ENCODE data around the gene APRT.
A peak's percentile ranks its signal among the peaks of the same experiment; 100 is the strongest.
"Not testable (repeated sequence)": the region's sequence is repeated elsewhere in the genome, so short reads cannot be mapped to it uniquely, and the experiment has no call there.

The APRT gene

DNA sequence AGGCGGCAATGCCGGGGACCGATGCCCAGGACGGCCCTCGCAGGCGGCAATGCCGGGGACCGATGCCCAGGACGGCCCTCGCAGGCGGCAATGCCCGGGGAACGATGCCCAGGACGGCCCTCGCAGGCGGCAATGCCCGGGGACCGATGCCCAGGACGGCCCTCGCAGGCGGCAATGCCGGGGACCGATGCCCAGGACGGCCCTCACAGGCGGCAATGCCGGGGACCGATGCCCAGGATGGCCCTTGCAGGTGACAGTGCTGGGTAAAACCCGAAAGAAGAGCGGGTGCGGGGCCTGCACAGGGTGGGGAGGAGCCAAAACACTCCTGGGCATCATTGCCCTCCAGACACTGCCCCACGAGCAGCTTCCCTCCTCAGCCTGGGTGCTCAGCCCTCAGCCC lies 11.9 kb upstream of the APRT start:
- DNase-seq (ENCODE audit: extremely low read depth in 1 of 2, low read depth in 1 of 2): not testable (repeated sequence)

DNA sequence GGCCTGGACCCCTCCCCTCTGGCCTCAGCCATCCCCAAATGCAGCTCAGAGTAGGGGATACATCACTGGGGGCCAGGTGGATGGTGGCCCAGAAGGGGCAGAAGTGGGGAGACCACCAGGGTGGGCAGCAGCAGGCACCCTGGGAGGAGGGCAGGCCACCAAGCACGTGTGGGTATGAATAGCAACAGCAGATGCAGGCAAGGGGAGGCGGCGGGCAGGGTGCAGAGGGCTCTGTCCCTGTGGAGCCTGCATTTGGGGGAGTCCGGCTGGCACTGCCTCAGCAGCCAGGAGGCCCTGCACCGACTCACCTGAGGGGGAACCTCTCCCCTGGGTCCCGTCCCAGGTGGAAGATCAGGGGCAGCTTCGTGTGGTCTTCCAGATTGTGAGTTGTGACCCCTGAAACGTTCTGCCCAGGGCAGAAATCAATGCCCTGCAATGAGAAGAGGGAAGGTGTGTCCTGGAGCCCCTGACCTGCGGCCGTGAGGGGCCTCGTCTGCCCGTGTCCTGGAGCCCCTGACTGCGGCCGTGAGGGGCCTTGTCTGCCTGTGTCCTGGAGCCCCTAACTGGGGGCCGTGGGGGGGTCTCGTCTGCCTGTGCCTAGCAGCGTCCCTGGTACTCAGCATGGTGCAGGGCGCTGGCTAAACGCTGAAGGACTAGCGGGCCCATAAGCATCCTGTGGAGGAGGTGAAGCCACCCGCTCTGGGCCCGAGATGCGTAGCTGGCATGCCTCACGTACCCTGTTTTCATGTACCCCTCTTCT lies 10.7 kb upstream of the APRT start:
- no peak for DNase-seq (ENCODE audit: extremely low read depth in 1 of 2, low read depth in 1 of 2)

DNA sequence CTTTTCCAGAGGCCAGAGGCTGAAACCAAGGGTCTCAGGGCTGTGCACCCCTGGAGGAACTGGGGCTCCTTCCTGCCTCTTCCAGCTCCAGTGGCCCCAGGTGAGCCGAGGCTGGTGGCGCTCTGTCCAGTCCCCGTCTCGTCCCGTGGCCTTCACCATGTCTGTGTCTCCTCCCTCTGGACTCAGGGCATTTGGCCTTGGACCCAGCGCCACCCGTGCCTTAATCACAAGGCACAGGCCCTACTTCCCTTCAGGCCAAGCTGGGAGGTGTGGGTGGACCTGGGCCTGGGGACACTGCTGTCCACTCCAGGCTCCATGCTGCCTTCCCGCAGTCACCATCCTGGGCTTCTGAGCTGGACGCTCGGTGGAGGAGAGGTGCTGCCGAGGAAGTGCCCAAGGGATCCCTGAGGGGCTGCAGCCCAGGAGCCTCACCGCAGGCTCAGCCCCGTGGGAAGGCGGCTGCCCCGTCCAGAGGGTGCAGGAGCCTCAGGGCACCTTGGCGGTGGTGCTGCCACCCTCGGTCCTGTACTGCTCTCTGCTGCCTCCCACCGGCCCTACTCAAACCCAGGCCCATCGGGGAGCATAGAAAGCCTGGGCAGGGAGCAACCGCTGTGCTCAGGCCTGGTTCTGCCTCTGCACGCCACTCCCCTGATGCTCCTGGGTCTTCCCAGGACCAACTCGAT lies 9.6 kb upstream of the APRT start:
- no peak for DNase-seq (ENCODE audit: extremely low read depth in 1 of 2, low read depth in 1 of 2)

DNA sequence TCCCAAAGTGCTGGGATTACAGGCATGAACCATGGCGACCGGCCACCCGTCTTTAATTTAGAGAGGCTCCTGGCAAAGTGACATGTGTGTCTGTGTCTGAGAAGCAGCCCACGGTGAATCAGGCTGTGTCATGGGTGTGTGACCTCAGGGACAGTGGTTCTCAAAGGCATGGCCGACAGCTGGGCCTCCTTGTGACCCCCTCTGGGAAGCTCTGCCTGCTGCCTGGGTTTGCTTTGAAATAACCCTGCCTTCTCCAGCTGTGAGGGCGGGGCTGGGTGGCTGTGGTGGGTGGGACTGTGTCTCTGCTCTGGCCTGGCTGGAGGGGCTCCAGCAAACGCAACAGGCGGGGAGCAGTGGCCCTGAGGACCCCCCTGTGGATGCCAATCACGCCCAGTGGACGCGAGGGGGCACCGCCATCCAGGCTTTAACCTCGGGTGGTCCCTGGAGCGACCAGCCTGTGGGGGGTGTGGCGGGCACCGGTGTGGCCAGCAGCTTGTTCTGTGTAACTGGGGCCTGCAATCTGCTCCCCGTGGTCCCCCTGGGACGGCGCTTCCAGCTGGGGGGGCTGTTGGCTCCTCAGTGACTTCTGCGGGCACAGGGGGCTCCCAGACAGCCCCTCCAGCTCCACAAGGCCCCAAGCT lies 8.8 kb upstream of the APRT start:
- no peak for DNase-seq (ENCODE audit: extremely low read depth in 1 of 2, low read depth in 1 of 2)

DNA sequence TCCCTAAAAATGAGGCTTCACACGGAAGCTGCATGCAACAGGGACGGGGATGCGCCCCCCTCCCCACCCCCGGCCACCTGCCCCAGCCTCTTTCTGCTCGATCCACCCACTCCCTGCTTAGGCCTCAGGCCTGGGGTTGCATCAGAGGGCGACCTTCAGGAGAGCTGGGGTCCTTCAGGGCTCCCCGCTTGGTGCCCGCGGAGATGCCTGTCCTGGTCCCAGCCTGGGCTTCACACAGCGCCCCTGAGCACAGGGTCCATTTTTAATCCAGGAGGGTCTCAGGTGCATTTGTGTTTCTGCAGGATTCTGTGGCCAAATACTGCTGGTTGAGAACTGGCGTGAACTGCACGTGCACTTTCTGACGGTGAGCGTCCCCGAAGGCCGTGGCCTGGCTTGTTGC lies 7.4 kb upstream of the APRT start:
- no peak for DNase-seq (ENCODE audit: extremely low read depth in 1 of 2, low read depth in 1 of 2)

DNA sequence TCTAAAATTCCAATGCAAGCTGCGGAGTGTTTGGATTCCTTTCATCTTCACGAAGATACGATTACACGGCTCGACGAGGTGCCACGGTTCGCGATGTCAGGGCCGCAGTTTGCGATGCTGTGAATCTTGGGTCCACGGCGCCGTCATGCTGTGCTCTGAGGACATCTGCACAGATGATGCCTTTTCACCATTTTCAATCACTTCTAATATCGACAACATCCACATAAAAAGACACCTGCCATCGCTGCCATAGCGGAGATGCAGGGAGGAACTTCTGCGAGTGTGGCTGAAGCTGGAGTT lies 6.8 kb upstream of the APRT start:
- DNase-seq (ENCODE audit: extremely low read depth in 1 of 2, low read depth in 1 of 2): no peak

DNA sequence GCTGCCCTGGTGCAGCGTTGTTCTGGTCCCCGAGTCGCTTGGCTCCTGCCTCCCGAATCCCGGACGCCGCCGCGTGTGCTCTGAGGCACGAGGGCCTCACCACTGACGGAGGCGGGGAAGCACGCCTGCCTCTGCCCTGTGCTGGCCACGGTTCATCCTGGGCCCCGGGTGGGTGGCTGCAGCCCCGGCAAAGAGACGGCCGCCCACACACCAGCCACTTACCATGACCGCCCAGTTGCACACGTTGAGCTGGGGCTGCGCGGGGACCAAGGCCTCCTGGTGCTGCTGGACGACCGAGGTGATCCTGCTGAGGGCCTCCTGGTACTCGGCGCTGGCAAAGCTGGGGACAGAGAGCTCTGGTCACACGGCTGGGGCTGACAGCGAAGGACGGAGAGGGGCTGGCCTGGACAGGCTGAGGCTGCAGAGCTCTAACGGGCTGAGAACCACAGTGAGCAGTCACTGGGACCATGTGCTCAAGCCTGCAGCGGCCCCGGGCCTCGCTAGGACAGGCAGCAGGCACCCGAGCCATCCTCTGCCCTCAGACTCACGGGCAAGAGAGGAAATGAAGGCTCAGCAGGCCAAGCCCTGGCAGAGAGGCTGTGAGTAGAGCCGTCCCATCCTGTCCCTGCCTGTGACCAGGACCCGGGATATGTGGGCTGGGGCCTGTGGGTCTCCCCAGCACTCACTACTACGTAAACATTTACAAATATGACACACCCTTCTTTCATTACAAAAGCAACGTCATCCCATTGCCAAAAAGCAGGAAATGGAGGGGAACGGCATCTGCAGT lies 6.3 kb upstream of the APRT start:
- DNase-seq (ENCODE audit: extremely low read depth in 1 of 2, low read depth in 1 of 2): no peak

DNA sequence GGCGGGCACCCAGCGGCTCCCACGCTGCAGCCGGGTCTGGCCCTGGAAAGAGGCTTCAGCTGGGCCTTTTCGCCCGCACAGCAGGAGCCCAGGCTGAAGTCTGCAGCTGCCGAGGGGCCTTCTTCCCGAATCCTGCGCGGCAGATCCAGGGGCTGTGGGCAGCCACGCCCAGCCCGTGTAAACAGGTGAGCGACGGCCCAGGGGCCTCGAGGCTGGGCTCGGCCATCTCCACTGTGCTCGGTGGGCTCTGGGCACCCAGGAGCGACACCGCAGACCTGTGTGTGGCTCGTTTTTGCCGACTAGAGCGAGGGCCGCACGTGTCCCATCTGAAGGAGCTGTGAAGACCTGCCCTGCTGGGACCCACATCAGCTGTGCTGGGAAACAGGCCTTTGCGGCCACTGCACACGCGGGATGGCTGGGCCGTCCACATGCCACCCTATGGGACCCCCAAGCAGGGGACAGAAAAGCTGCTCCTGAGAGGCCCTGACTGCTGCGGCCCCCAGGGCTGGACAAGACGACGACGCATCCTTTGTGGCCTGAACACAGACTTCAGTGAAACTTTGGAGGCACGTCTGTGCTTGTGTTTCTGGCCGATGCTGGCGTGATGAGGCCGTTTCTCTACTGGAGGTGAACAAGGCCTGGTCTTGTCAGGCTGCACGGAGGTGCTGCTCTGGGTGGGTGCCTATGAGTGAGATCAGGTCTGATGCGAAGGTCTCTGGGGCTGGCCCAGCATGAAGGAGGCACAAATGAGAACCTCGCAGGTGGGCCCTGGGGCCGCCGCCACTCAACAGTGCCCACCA lies 5.2 kb upstream of the APRT start:
- DNase-seq (ENCODE audit: extremely low read depth in 1 of 2, low read depth in 1 of 2): no peak

DNA sequence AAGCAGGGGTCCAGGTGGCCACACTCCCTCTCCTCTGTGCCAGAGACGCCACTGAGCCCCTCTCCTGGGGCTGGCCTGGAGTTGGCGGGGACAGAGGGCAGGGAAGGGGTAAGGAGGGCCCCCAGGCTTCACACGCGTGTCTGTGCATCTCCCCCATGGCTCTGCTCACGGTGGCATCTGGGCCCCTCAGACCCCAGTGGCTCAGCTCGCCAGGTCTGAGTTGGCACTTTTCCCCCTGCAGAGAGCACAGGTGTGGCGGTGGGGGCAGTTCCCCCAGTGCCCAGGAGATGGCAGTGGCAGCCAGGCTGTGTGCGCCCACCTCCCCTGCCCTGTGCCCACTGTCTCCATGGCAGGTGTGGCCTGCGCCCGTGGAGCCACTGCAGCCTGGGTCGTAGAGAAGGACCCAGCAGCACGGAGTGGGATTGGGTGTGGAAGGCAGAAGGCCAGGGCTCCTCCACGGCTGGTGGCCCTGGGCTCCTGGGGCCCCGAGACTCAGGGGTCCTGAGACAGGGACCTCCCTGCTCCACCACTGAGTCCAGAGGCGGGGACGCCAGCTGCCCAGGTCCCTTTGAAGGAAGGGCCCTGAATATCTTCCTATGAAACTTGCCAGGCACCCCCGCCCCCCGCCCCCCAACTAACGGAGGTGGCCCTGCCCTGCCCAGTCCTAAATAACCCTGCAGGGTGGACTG lies 4.3 kb upstream of the APRT start:
- DNase-seq (ENCODE audit: extremely low read depth in 1 of 2, low read depth in 1 of 2): no peak

DNA sequence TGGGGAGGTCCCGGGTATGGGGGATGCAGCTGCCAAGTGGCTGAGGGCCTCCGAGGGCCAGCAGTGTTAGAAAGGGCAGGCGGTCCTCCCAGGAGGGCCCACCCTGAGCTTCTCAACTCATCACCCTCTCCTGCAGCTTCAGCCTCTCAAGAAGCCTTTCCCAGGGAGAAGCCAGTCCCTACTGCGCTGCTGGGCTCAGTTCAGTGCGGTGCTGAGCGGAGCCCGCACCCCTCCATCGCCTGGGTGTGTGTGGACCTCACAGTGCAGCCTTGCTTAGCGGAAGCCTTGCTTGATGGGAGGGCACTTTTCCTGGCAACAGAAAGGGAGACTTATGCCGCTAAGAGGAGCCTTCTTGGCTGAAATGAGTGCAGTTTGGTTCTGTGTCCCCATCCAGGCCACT lies 3.5 kb upstream of the APRT start:
- DNase-seq (ENCODE audit: extremely low read depth in 1 of 2, low read depth in 1 of 2): no peak

DNA sequence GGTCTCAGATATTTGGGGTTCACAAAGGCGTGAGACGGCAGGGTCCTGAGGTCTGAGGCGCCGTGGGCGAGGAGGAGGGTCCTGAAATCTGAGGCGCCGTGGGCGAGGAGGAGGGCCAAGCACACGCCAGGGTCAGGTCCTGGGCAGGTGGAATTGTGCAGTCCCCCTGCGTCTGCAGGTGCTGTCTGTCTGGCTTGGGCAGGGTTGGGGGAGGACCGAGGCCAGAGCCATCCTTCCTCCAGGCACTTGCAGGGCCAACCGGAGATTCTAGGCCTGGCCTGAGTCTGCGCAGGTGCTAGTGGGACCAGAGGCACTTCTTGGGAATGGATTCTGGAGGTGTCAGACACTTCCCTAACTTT lies 2.4 kb upstream of the APRT start:
- DNase-seq (ENCODE audit: extremely low read depth in 1 of 2, low read depth in 1 of 2): no peak

DNA sequence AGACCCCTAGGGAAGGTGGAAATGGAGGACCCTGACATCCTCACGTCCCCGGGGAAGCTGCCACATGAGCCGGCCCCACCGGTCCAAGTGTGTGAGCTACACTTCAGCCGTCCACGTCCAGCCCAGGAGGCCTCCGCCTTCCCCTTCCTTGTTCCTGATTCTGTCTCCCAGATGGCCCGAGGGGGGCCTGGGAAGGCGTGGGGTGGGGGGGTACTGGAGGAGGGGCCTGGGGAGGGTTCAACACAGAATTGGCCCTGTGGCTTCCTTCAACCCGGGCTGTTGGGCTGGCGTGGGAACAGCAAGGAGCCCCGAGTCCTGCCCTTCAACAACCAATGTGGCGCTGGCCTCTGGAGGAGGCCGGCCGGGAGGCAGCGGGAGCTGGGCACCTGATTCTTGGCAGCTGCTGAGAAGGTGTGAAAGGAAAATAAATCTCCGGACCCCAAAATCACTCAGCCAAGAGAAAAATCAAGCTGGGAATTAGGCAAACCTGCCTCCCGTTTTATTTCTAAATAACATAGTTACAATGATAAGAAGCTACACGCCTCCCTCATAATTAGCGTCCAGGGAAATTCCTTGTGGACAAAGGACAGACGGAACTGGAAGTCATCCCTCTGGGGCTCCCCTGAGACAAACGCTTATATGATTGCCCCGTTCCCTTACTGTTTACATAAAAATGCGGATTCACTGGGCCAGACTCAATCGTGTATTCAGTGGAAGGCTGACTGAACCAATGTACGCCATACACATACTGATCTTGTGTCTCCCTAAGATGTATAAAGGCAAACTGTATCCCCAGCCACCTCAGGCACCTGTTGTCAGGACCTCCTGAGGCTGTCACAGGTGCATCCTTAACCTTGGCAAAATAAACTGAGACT lies 1.8 kb upstream of the APRT start:
- no peak for DNase-seq (ENCODE audit: extremely low read depth in 1 of 2, low read depth in 1 of 2)

DNA sequence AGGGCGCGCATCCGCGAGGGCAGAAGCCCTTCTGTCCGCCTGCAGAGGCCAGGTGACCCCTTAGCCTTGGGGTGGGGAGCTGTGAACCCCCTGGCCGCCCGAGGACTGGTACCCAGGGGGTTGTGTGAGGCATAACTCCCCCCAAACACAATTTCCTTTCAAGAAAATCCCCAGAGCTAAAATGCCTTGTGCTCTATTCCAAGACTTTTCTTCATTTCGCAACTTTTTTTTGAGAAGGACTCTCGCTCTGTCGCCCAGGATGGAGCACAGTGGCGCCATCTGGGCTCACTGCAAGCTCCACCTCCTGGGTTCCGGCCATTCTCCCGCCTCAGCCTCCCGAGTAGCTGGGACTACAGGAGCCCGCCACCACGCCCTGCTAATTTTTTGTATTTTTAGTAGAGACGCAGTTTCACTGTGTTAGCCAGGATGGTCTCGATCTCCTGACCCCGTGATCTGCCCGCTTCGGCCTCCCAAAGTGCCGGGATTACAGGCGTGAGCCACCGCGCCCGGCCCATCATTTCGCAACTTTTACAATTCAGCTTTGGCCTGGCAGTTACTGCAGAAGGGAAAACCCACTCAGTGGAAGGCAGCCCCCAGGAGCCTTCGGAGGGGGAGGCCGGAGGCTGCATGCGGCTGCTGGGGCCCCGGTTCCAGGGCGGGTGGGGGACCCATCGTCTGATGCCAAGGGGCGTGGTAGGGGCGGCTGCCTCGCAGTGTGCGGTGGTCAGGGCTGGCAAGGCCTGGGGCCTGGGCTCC lies 963 bp upstream of the APRT start:
- DNase-seq (ENCODE audit: extremely low read depth in 1 of 2, low read depth in 1 of 2): no peak

DNA sequence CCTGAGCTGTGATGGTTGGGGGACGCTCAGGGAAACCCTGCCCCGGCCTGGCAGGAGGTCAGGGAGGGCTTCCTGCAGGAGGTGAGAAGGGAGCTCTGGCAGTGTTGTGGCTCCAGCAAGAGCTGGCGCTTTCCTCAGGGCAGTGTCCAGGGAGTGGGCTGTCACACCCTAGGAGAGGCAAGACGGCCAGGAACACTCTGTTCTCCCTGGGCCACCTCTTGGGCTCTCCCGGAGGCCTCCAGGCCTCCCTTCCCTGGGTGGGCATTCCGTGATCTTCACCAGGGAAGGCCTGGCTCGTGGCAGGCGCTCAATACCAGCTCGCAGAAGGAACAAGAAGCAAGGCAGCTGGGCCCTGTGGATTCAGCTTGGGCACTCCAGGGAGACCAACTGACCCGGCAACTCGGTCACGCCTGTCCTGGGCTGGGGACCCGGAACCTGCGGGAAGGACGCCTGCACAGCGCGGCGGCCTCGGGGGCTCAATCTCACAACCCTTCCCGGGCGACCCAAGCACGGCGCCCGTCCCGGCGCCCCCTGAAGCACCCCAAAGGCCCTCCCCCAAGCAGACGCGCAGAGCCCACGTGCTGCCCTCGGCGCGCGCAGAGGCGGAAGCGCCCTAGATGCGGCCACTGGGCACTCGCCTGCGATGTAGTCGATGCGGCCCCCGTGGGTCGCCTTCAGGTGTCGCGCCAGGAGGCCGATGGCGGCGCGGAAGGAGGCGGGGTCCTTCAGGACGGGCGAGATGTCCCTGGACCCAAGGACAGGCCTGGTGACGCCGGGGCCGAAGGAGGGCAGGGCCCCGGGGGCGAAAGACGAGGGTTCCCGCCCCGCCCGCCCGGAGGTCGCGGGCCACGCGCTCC lies 588 bp downstream of the APRT start:
- peak in 1 of 2 donors; percentile 55 for DNase-seq (ENCODE audit: extremely low read depth in 1 of 2, low read depth in 1 of 2)

DNA sequence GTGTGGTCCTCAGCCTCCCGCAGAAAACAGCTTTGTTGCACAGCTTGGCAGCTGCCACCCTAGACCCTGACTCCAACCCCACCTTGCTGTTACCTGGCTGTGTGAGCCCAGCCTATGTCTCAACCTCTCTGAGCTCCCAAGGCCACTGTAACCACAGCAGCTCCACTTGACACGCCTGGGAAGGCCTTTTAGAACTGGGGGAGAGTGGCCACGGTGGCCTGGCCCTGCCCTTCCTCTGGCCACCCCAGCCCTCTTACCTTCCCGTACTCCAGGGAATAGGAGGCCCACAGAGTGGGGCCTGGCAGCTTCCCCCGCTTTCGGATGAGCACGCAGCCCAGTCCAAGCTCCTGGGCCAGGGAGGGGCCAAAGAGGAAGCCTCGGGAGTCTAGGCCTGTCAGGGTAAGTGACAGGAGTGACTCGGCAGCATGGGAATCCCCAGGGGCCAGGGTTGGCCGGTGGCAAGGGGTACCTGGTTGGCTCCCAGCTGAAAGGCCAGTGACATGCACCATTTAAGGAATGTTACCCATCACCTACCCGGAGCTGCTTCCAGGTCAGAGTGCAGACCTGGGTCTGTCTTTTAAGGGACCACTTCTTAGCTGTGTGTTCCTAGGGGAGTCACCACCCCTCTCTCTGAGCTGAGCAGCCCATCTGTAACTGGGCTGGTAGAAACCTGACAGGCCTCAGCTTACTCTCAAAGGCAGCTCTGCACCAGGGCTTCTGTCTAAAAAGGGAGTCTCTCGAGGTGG lies 1.4 kb downstream of the APRT start:
- no peak for DNase-seq (ENCODE audit: extremely low read depth in 1 of 2, low read depth in 1 of 2)

DNA sequence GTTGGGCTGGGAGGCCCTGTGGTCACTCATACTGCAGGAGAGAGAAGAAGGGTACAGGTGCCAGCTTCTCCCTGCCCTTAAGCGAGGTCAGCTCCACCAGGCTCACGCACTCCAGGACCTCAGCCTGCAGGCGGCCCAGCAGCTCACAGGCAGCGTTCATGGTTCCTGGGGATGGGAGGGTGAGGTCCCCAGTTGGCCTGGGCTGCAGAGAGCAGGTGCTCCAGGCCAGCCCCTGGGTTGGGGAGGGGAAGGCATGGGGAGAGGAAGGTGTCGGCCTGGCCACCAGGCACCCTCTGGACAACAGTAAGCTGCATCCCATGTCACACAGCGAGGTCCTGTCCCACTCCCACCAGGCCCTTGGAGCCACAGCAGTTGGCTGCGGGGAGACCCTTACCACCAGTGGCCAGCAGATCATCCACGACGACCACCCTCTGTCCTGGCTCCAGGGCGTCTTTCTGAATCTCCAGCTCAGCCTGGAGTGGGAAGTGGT lies 2.0 kb downstream of the APRT start:
- DNase-seq (ENCODE audit: extremely low read depth in 1 of 2, low read depth in 1 of 2): no peak

Measured in stimulated activated CD8-positive, alpha-beta memory T cell treated with anti-CD3 and anti-CD28 coated beads, Interleukin-7, amount 100 ng/mL, for 48 hours (primary cell).